Measurements from ENCODE around the gene QSOX2.
A peak's percentile ranks its signal among the peaks of the same experiment; 100 is the strongest.

QSOX2 gene

DNA sequence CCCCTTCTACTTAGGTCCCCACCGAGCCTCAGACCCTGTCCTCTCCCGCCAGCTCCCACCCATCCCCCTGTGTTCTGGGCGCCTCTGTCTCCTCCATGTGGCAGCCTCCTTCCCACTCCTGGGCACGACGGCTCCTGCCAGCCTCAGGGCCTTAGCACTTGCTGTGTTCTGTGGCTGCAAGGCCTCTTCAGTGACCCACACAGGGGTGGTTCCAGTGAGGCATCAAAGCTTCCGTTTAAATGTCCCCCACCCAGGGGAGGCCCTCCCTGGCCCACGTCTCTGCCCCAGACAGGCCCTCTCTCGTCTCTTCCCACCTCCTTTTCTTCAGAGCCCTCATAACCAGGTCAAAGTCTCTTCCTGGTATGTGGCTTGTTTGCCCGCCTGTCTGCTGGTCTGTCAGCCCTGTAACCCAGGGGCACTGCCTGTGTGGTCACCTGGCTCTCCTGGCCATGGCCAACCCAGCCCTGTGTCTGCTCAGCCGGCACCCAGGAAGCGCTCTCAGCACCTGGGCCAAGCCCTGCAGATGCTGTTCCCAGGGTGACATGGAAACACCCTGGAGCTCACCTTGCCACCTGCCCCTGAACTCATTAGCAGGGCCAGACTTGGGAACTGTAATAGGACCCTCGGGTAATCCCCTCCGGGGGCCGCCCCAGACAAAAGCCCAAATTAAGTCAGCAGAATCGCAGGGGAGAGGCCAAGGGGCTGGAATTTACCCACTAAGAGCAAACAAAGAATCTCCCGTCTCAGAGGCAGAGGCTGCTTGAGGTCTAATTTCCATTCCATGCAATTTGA, 74.4 kb downstream of the QSOX2 start:
- no peak for DNase-seq

- DNase-seq = peak; percentile 25
These were observed 75.4 kb downstream of the QSOX2 start for GRCh38 chr9:136170006-136170901.

- DNase-seq = no peak
These were observed 76.1 kb downstream of the QSOX2 start for GRCh38 chr9:136169495-136169894.

- no peak for DNase-seq
These were observed 82.3 kb downstream of the QSOX2 start for GRCh38 chr9:136163248-136163850.

GRCh38 chr9:136160995-136161610, 84.5 kb downstream of the QSOX2 start:
- DNase-seq = no peak

DNA sequence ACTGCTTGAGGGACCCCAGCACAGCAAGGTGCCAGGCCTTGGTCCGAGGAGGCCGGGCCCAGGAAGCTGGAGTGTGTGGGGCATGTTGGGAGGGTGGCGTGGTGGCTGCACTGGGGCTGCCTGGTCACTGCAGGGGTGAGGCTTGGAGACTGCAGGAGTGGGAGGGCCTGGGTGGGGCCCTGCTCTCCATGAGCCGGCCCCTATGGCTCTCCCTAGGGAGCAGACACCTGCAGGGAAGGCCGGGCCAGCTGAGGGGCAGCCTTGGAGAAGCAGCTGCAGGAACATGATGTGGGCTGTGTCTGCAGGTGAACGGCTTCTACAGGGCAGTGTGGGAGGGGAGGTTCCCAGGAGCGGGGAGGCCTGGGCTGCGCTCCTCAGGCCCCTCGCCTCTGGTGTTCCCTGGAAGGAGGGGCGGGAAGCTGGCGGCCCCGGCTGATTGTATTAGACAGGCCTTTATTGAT, 85.2 kb downstream of the QSOX2 start:
- no peak for DNase-seq

GRCh38 chr9:136159851-136160250, 85.8 kb downstream of the QSOX2 start:
- no peak for DNase-seq

- no peak for DNase-seq
These were observed 87.9 kb downstream of the QSOX2 start for GRCh38 chr9:136157477-136158265.

All from activated effector memory CD4-positive, alpha-beta T cell treated with Interleukin-2 at 50 U/mL for 16 hours (primary cell).